Astrocyte (in vitro differentiated cells and primary cell): Measurements from ENCODE around the gene TPST2.

ENCODE experiments used
- CTCF ChIP-seq: IDR thresholded peaks from 2 replicates; pipeline ENCODE4 v1.5.1; 2011; ENCODE audit warnings: low read depth, mild to moderate bottlenecking, inconsistent platforms, low read length, moderate library complexity; ENCODE audit not compliant: insufficient read depth
- EZH2 ChIP-seq: IDR thresholded peaks from 2 replicates; pipeline ENCODE4 v1.6.1; 2012; ENCODE audit warnings: mild to moderate bottlenecking, low read length, inconsistent platforms; ENCODE audit not compliant: insufficient read depth

DNA sequence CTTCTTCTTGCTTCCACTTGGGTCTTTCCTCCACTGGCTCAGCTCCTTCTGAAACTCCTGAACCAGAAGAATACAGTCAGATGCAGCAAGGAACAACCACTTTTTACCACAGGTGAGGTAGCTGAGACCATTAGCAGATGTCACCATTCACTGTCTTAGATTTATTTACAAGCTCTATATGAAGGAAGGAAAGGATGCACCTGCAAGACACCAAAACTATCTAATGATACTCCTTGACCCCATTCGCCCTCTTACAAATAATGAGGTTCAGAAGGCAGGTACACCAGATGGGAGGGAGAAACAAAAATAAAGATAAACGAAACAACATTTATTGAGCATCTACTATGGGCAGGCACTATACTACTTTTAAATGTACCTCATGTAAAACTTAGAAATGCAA is 87.9 kb downstream of the TPST2 start:
- TF ChIP-seq CTCF (no peak), EZH2 (no peak)
